Stomach smooth muscle (tissue), 2 donors: ENCODE measurements around the gene RPH3AL.

Source experiments
- H3K27ac ChIP-seq: one replicate; pipeline ENCODE4 v1.7.0; 2013; ENCODE audit warnings: mild to moderate bottlenecking, low read length, inconsistent platforms
- H3K27me3 ChIP-seq, 2 donors: one replicate each; pipeline ENCODE4 v1.7.0; 2013; ENCODE audit warnings: low read length in 2 of 2; ENCODE audit not compliant: insufficient read depth in 2 of 2, control insufficient read depth in 1 of 2
- H3K36me3 ChIP-seq, 2 donors: one replicate each; pipeline ENCODE4 v1.7.0; 2013; ENCODE audit warnings: low read length in 2 of 2; ENCODE audit not compliant: control insufficient read depth in 2 of 2, insufficient read depth in 2 of 2
- H3K4me1 ChIP-seq: one replicate; pipeline ENCODE4 v1.7.0; 2013; ENCODE audit warnings: low read length; ENCODE audit not compliant: control insufficient read depth, insufficient read depth
- H3K4me3 ChIP-seq, 2 donors: one replicate each; pipeline ENCODE4 v1.7.0; 2013; ENCODE audit warnings: low read length in 2 of 2
- H3K9ac ChIP-seq, 2 donors: one replicate each; pipeline ENCODE4 v1.7.0; 2013; ENCODE audit warnings: low read length in 2 of 2, mild to moderate bottlenecking in 1 of 2
- H3K9me3 ChIP-seq, 2 donors: one replicate each; pipeline ENCODE4 v1.7.0; 2013; ENCODE audit warnings: low read length in 2 of 2; ENCODE audit not compliant: control insufficient read depth in 2 of 2
- donor health status: healthy.
- donor health status: Pancreatic carcinoma.

The RPH3AL gene

GRCh38 chr17:386141-386876 lies 33.7 kb upstream of the RPH3AL start:
- Histone ChIP-seq H3K36me3 (no peaks in the 10 kb centered on the region), H3K4me3 (peak overlapping the region in 1 of 2 donors; percentile 35), H3K27ac (no peak overlapping the region), H3K9ac (no peak overlapping the region), H3K27me3 (peaks cover 13 to 17% of the 10 kb centered on the region in 2 donors), H3K9me3 (no peaks in the 10 kb centered on the region), H3K4me1 (peaks cover 18% of the 10 kb centered on the region)

GRCh38 chr17:385836-386140 lies 33.2 kb upstream of the RPH3AL start:
- Histone ChIP-seq H3K9me3 (no peaks in the 10 kb centered on the region), H3K4me1 (peaks cover 18% of the 10 kb centered on the region), H3K9ac (no peak overlapping the region), H3K36me3 (no peaks in the 10 kb centered on the region), H3K27me3 (peaks cover 13 to 17% of the 10 kb centered on the region in 2 donors), H3K4me3 (peak overlapping the region in 1 of 2 donors; percentile 35), H3K27ac (no peak overlapping the region)

GRCh38 chr17:385178-385835 lies 32.7 kb upstream of the RPH3AL start:
- Histone ChIP-seq H3K9ac (no peak overlapping the region), H3K4me1 (peaks cover 18% of the 10 kb centered on the region), H3K4me3 (peak overlapping the region in 1 of 2 donors; percentile 59), H3K27me3 (peaks cover 13 to 17% of the 10 kb centered on the region in 2 donors), H3K36me3 (no peaks in the 10 kb centered on the region), H3K9me3 (no peaks in the 10 kb centered on the region), H3K27ac (no peak overlapping the region)

GRCh38 chr17:384622-385177 lies 32.1 kb upstream of the RPH3AL start:
- Histone ChIP-seq H3K9ac (no peak overlapping the region), H3K27ac (no peak overlapping the region), H3K36me3 (no peaks in the 10 kb centered on the region), H3K9me3 (no peaks in the 10 kb centered on the region), H3K4me1 (peaks cover 18% of the 10 kb centered on the region), H3K27me3 (peaks cover 13 to 17% of the 10 kb centered on the region in 2 donors), H3K4me3 (peak overlapping the region in 1 of 2 donors; percentile 59)

- H3K4me3 ChIP-seq: no peak overlapping the region
- no peak overlapping the region for H3K9ac ChIP-seq
- peaks cover 13 to 17% of the 10 kb centered on the region in 2 donors for H3K27me3 ChIP-seq
Observed at GRCh38 chr17:383771-384621, 31.4 kb upstream of the RPH3AL start.

GRCh38 chr17:382644-383533 lies 30.3 kb upstream of the RPH3AL start:
- Histone ChIP-seq H3K27ac (peak overlapping the region; percentile 11), H3K9me3 (no peaks in the 10 kb centered on the region), H3K4me1 (peaks cover 18% of the 10 kb centered on the region), H3K27me3 (peaks cover 10 to 17% of the 10 kb centered on the region in 2 donors), H3K4me3 (no peak overlapping the region), H3K36me3 (no peaks in the 10 kb centered on the region), H3K9ac (no peak overlapping the region)

More at GRCh38 chr17:383771-384621, 31.4 kb upstream of the RPH3AL start:
- Histone ChIP-seq H3K36me3 (no peaks in the 10 kb centered on the region), H3K27ac (no peak overlapping the region), H3K9me3 (no peaks in the 10 kb centered on the region), H3K4me1 (peaks cover 18% of the 10 kb centered on the region)

- peaks cover 10 to 17% of the 10 kb centered on the region in 2 donors for H3K27me3 ChIP-seq
- no peaks in the 10 kb centered on the region for H3K9me3 ChIP-seq
- H3K4me1 ChIP-seq: peaks cover 18% of the 10 kb centered on the region
- H3K27ac ChIP-seq: peak overlapping the region; percentile 11
- H3K36me3 ChIP-seq: no peaks in the 10 kb centered on the region
- no peak overlapping the region for H3K4me3 ChIP-seq
- H3K9ac ChIP-seq: no peak overlapping the region
Observed at GRCh38 chr17:381941-382643, 29.5 kb upstream of the RPH3AL start.

- Histone ChIP-seq H3K9ac (no peak overlapping the region), H3K9me3 (no peaks in the 10 kb centered on the region), H3K27ac (no peak overlapping the region), H3K4me3 (no peak overlapping the region), H3K4me1 (peaks cover 16% of the 10 kb centered on the region), H3K27me3 (peaks cover 4 to 15% of the 10 kb centered on the region in 2 donors), H3K36me3 (no peaks in the 10 kb centered on the region)
Observed at GRCh38 chr17:381516-381915, 28.9 kb upstream of the RPH3AL start.

GRCh38 chr17:379531-380465 lies 27.2 kb upstream of the RPH3AL start:
- H3K27me3 ChIP-seq: peaks cover 2 to 7% of the 10 kb centered on the region in 2 donors
- H3K4me1 ChIP-seq: peaks cover 5% of the 10 kb centered on the region
- H3K9ac ChIP-seq: no peak overlapping the region
- no peak overlapping the region for H3K4me3 ChIP-seq
- H3K36me3 ChIP-seq: no peaks in the 10 kb centered on the region
- no peaks in the 10 kb centered on the region for H3K9me3 ChIP-seq
- no peak overlapping the region for H3K27ac ChIP-seq
